ENCODE results near the gene TMEFF1. TPM values are rescaled to one million over a fixed set of nuclear protein-coding genes. Genes with fewer than 3 reads are reported as not detected.

The TMEFF1 gene
- total and polyA plus RNA-seq, 10 of the 15 experiments (the other 5 are each of a cell fraction or from before 2014, with no cell fraction given): 0.03 to 0.55 (median 0.11) TPM; not detected in 3

DNA sequence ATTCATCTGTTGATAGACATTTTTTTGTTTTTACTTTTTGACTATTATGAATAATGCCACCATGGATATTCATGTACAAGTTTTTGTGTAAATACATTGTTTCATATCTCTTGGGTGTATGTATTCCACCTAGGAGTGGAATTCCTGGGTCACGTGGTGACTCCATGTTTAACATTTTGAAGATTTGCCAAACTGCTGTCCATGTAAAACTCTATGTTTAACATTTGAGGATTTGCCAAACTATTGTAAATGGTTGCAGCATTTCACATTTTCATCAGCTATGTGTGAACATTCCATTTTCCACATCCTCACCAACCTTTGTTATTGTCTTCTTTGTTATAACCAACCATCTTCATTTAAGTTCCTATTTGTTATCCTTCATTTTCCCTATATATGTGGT lies 12.2 kb downstream of the TMEFF1 start:
- RAD21 ChIA-PET (ENCODE audit: unreplicated experiment): no interaction called here
- no peak for FAIRE-seq
- TF ChIP-seq, protein P1, sequence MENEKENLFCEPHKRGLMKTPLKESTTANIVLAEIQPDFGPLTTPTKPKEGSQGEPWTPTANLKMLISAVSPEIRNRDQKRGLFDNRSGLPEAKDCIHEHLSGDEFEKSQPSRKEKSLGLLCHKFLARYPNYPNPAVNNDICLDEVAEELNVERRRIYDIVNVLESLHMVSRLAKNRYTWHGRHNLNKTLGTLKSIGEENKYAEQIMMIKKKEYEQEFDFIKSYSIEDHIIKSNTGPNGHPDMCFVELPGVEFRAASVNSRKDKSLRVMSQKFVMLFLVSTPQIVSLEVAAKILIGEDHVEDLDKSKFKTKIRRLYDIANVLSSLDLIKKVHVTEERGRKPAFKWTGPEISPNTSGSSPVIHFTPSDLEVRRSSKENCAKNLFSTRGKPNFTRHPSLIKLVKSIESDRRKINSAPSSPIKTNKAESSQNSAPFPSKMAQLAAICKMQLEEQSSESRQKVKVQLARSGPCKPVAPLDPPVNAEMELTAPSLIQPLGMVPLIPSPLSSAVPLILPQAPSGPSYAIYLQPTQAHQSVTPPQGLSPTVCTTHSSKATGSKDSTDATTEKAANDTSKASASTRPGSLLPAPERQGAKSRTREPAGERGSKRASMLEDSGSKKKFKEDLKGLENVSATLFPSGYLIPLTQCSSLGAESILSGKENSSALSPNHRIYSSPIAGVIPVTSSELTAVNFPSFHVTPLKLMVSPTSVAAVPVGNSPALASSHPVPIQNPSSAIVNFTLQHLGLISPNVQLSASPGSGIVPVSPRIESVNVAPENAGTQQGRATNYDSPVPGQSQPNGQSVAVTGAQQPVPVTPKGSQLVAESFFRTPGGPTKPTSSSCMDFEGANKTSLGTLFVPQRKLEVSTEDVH (IDR thresholded peaks at IDR 0.05; ENCODE audit: low read depth, partially characterized antibody): no peak
- no peak for TF ChIP-seq NR2C1 (IDR thresholded peaks at IDR 0.05)
- TF ChIP-seq, protein P2, sequence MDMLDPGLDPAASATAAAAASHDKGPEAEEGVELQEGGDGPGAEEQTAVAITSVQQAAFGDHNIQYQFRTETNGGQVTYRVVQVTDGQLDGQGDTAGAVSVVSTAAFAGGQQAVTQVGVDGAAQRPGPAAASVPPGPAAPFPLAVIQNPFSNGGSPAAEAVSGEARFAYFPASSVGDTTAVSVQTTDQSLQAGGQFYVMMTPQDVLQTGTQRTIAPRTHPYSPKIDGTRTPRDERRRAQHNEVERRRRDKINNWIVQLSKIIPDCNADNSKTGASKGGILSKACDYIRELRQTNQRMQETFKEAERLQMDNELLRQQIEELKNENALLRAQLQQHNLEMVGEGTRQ (IDR thresholded peaks at IDR 0.05; ENCODE audit: borderline replicate concordance, low read depth, low read length): no peak
- TF ChIP-seq IRF4 (IDR thresholded peaks at IDR 0.05; ENCODE audit: low read depth, low read length): no peak
- TF ChIP-seq CREM (IDR thresholded peaks at IDR 0.05; ENCODE audit: low read depth): no peak
- TF ChIP-seq SIN3A (IDR thresholded peaks at IDR 0.05; ENCODE audit: low read depth, low read length): no peak
- no peak for TF ChIP-seq NR2F1 (conservative IDR thresholded peaks at IDR 0.05)
- no peak for TF ChIP-seq YBX1 (IDR thresholded peaks at IDR 0.05)
- TF ChIP-seq MXI1 (IDR thresholded peaks at IDR 0.05; ENCODE audit: low read depth, low read length): no peak
- TF ChIP-seq, protein P3, sequence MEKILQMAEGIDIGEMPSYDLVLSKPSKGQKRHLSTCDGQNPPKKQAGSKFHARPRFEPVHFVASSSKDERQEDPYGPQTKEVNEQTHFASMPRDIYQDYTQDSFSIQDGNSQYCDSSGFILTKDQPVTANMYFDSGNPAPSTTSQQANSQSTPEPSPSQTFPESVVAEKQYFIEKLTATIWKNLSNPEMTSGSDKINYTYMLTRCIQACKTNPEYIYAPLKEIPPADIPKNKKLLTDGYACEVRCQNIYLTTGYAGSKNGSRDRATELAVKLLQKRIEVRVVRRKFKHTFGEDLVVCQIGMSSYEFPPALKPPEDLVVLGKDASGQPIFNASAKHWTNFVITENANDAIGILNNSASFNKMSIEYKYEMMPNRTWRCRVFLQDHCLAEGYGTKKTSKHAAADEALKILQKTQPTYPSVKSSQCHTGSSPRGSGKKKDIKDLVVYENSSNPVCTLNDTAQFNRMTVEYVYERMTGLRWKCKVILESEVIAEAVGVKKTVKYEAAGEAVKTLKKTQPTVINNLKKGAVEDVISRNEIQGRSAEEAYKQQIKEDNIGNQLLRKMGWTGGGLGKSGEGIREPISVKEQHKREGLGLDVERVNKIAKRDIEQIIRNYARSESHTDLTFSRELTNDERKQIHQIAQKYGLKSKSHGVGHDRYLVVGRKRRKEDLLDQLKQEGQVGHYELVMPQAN (conservative IDR thresholded peaks at IDR 0.05): no peak
- TF ChIP-seq ATF7 (IDR thresholded peaks at IDR 0.05; ENCODE audit: low read depth): no peak
- TF ChIP-seq, protein P4, sequence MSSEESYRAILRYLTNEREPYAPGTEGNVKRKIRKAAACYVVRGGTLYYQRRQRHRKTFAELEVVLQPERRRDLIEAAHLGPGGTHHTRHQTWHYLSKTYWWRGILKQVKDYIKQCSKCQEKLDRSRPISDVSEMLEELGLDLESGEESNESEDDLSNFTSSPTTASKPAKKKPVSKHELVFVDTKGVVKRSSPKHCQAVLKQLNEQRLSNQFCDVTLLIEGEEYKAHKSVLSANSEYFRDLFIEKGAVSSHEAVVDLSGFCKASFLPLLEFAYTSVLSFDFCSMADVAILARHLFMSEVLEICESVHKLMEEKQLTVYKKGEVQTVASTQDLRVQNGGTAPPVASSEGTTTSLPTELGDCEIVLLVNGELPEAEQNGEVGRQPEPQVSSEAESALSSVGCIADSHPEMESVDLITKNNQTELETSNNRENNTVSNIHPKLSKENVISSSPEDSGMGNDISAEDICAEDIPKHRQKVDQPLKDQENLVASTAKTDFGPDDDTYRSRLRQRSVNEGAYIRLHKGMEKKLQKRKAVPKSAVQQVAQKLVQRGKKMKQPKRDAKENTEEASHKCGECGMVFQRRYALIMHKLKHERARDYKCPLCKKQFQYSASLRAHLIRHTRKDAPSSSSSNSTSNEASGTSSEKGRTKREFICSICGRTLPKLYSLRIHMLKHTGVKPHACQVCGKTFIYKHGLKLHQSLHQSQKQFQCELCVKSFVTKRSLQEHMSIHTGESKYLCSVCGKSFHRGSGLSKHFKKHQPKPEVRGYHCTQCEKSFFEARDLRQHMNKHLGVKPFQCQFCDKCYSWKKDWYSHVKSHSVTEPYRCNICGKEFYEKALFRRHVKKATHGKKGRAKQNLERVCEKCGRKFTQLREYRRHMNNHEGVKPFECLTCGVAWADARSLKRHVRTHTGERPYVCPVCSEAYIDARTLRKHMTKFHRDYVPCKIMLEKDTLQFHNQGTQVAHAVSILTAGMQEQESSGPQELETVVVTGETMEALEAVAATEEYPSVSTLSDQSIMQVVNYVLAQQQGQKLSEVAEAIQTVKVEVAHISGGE (CRISPR knock-in tag; IDR thresholded peaks at IDR 0.05): no peak

More for the DNA sequence above, 12.2 kb downstream of the TMEFF1 start:
- intact Hi-C loops (cut with micrococcal nuclease; ENCODE audit: unreplicated experiment) (no loop called here), in situ Hi-C loops (cut with MboI) (no loop called here)
- ChIA-PET CTCF (no interaction called here), POLR2A (no interaction called here), SMC1A (ENCODE audit: uncharacterized antibody, unreplicated experiment) (interaction anchor here (1.1 kb wide), 1 partner anchor 695 kb away, joined by 3 read pairs; no protein-coding TSS in a partner anchor)
- Histone ChIP-seq H3K4me3 (no peak overlapping the region), H3K4me2 (ENCODE audit: control insufficient read depth, insufficient read depth) (no peak overlapping the region), H3K4me1 (ENCODE audit: control insufficient read depth, insufficient read depth, low read length) (no peaks in the 10 kb centered on the region), H3K27ac (ENCODE audit: control insufficient read depth, insufficient read depth) (no peak overlapping the region), H3K79me2 (ENCODE audit: control insufficient read depth, insufficient read depth, low read length) (no peaks in the 10 kb centered on the region), H3K9ac (ENCODE audit: control insufficient read depth, insufficient read depth, low read length) (no peak overlapping the region), H4K20me1 (ENCODE audit: control insufficient read depth, insufficient read depth) (no peaks in the 10 kb centered on the region), H3K27me3 (replicated peaks in 1 of 2; ENCODE audit: control insufficient read depth in 2 of 2, insufficient read depth in 2 of 2, low read length in 1 of 2) (peaks cover 0 to 4% of the 10 kb centered on the region in 2 experiments; a peak in 1 of 4 replicates), H3K9me3 (replicated peaks; ENCODE audit: control insufficient read depth, insufficient read depth, low read length) (no peaks in the 10 kb centered on the region), H2AFZ (ENCODE audit: control insufficient read depth, low read depth, low read length) (no peak overlapping the region), H3K36me3 (ENCODE audit: control insufficient read depth in 2 of 2, insufficient read depth in 2 of 2, low read length in 1 of 2) (no peaks in the 10 kb centered on the region)
- no TSS peak for BruUV-seq (replicated peaks)
- WGBS (ENCODE audit: insufficient coverage, insufficient replicate concordance, low lambda C conversion rate, missing lambda C conversion rate): 0% methylated on average over 1 of the region's 1 CpG
- no peak for ATAC-seq
- no peak for DNase-seq (ENCODE audit: low read depth, low spot score)

Measured in GM12878 (cell line).